Measurements from ENCODE around the gene COA1.

DNA sequence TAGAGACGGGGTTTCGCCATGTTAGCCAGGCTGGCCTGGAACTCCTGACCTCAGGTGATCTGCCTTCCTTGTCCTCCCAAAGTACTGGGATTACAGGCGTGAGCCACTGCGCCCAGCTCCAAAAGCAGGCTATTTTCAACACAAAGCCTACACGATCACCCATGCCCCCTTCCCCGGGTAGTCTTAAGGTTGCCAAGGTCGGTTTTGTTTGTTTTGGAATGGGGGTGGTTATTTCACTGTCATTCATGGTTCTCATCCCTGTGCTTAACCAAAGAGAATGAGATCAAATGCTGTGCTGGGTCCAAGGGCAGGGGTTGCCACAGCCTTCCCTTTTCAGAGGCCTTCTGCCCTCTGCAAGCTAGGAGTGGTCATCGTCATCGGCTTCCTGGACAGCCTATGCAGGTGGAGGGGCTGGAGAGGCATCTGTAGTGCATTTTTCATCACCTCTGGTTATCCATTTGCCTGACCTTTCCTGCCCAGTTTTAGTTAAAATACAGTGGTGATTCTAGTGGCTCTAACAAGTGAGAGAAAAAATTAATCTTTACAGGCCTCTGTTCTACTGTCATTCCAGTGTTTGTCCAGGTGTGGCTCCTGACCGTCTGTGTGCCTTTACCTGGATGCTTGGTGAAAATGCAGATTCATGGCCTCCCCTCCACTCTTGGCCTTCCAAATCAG lies 40.6 kb upstream of the COA1 start:
- TF ChIP-seq POLR2A (IDR thresholded peaks at IDR 0.05): no peak
- TF ChIP-seq, protein P1, sequence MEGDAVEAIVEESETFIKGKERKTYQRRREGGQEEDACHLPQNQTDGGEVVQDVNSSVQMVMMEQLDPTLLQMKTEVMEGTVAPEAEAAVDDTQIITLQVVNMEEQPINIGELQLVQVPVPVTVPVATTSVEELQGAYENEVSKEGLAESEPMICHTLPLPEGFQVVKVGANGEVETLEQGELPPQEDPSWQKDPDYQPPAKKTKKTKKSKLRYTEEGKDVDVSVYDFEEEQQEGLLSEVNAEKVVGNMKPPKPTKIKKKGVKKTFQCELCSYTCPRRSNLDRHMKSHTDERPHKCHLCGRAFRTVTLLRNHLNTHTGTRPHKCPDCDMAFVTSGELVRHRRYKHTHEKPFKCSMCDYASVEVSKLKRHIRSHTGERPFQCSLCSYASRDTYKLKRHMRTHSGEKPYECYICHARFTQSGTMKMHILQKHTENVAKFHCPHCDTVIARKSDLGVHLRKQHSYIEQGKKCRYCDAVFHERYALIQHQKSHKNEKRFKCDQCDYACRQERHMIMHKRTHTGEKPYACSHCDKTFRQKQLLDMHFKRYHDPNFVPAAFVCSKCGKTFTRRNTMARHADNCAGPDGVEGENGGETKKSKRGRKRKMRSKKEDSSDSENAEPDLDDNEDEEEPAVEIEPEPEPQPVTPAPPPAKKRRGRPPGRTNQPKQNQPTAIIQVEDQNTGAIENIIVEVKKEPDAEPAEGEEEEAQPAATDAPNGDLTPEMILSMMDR (IDR thresholded peaks at IDR 0.05): no peak
- no peak for TF ChIP-seq EP300 (IDR thresholded peaks at IDR 0.05)

All from ovary (tissue), 3 donors.